ENCODE data around the gene PPP1R9A.

GRCh38 chr7:94975336-94975735 lies 67.9 kb downstream of the PPP1R9A start:
- no peak for TF ChIP-seq CTCF (IDR thresholded peaks at IDR 0.05)
- TF ChIP-seq ZFX (IDR thresholded peaks at IDR 0.05; ENCODE audit: borderline replicate concordance), result no peak
